ENCODE data around the gene AKAP13. TPM values are rescaled to one million over a fixed set of nuclear protein-coding genes. Genes with fewer than 3 reads are reported as not detected.
"Not testable (repeated sequence)": the region's sequence is repeated elsewhere in the genome, so short reads cannot be mapped to it uniquely, and the experiment has no call there.

The AKAP13 gene
- polyA plus RNA-seq, 1 donor: 71.1 TPM

DNA sequence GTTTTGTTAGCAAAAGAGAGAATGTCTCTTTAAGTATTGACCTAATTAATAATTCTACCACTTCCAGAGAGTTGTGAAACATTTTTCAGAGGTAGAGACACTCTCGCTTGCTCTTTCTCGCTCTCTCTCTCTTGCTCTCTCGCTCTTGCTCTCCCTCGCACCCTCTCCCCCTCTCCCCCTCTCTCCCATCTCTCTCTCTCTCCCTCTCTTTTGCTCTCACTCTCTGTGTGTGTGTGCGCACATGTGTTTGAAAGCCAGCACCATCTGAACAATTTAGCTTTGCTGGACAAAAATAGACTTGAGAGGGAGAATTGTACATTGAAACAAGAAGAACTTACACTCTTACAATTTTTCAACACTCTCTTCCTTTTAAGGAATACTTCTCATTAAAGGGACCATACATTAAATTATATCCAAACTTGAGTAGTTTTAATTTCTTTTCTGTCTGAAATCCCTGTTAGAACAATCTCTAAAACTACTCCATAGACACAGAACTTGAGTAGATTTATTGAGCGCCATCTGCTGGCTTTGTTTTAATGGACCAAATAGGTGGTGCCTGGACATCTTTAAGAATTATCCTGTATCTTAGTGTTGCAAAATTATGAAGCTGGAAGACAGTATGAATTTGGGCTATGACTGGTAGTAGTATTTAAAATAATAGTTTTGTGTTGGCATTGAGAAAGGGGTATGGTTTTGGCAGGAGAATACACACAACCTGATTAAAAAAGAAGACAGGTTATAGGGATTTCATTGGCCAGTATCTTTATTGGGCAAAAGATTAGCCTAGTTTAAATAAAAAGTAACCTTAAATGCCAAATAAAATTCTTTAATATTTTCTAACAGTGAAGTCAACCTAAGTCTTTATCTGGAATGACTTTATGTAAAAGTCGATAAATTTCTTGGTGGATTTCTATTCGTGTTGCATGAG, 124.6 kb downstream of the AKAP13 start:
- peak; percentile 69 for DNase-seq

DNA sequence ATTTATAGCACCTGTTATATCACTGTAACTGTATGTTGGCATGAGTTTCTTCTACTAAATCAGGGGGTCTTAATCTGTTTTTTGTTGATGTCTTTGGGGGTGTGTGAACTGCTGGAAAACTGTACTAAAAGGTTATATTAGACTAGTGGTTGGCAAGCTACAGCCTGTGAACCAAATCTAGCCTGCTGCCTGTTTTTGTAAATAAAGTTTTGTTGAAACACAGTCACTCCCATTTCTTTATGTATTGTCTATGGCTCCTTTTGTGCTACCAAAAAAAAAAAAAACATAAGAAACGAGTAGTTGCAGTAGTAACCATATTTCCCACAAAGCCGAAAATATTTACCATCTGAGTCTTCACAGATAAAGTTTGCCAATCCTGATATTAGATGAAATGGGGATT, 126.7 kb downstream of the AKAP13 start:
- no peak for DNase-seq

DNA sequence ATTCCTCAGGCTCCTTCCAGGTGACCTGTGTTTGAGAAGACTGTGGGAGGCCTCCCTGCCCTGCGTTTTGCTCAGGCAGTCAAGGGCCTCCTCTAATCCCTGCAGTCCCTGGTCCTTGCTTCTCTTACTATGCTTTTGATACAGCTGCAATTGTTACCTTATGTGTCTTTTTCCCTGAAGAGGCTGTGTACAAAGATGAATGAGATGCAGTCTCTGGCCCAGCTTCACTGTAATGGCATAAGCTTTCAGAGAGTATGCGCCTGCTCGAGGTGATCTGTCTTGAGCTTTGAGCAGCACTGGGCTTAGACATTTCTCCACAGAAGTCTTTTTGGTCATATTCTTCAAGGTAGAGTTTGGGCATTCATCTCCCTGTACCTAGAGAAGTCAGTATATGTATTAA, 129.6 kb downstream of the AKAP13 start:
- no peak for DNase-seq

DNA sequence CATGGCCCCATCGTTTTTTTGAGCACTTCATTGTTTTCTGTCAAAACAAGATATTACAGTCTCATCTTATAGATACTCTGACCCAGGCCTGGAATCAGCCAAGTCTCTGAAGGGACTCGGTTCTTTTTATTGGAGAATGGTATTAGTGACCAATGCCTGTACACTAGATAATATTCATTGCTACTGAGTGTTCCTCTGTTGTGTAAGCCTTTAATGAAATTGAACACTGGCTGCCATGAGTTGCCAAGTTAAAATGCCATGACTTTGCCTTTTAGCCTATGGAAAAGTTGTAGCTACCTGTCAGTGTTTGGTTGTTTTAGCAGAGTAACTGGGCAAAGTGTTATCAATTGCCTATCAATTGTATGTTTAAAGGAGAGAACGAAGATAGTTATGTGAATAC, 134.0 kb downstream of the AKAP13 start:
- DNase-seq: no peak

DNA sequence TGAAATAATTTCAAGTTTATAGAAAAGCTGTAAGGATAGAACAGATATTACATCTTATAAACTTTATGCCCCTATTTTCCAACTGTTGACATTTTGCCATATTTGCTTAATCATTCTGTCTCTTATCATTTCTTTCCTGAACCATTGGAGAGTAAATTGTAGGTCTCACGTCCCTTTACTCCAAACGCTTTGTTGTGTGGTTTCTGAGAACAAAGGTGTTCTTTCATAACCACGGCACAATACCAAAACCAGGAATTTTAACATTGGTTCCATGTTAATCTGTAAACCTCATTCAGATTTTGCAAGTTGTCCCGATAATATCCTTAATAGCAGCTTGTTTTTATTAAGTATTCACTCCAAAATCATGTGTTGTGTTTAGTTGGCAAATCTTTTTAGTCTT, 134.8 kb downstream of the AKAP13 start:
- no peak for DNase-seq

DNA sequence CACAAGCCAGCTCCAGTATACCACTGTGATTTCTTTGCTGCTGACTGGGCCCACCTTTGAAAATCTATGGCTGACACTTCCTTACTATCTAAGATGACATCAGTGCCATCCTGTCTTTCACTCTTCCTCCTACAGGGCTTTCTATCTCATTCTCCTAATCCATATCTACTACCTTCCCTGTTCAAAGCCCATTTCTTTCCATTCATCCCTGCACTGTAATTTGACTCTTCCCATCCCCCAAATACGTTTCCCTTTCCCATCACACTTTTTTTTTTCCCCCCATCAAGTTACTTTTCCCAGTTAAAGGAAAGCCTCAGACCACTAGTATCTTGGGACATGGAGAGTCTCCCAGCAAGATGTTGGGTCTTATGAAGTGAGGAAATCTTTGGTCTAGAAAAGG, 136.7 kb downstream of the AKAP13 start:
- DNase-seq: no peak

DNA sequence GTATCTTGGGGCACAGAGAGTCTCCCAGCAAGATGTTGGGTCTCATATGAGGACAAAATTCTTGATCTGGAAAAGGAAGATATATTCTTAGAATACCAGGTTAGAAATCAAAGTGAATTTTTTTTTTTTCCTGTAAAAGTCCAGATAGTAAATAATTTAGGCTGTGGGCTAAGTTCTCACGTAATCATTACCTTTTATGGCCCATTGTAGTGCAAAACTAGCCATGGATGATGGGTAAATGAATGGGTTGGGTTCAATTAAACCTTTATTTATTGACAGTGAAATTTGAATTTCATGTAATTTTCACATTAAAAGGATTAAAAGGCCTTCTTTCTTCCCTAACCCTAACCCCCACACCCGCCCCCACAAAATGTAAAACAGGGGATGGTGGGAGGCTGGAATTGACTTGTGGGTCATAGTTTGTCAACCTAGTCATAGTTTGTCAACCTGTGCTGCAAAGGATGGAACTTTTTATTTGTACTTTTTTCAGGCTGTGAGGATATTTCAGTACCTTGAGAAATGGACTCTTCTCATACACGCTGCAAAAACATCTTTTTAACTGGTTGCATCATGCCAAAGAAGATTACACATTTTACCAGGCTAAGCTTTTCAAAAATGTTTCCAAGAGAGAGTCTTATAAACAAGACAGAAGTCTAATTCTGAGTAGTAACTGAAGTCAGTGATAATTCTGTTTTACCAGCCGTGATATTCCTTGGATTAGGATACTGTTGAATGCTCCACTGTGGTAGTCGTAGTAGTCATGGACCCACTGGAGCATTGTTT, 138.8 kb downstream of the AKAP13 start:
- DNase-seq: no peak

DNA sequence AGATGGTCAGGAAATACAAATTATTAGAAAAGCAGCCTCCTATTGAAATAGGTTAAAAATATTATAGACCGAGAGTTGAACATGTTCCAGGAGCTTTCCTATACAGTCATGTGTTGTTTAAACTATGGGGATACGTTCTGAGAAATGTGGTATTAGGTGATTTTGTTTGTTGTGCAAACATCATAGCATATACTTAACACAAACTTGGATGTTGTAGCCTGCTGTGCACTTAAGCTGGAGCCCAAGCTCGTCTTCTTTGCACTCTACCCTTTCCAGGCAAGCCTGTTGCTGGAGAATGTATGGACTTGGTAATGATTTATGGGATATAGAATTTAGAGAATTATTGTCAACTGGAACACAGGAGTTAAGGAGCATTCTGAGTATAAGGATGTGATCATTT, 140.2 kb downstream of the AKAP13 start:
- no peak for DNase-seq

DNA sequence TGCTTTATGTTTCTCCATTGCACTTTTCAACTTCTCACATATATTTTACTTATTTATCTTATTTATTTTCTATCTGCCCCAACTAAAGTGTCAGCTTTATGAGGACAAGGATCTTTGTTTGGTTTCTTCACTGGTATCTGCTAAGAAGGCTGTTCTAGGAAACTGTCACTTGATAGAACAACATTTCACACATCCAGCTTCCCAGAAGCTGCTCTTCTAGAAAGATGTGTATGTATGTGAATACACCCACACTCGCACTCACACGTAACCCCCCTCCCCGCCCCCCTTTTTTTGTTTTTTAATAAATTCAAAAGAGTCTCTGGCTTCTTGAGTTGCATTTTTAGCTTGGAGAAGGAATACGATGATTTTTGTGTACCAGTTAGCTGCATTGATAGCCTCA, 143.1 kb downstream of the AKAP13 start:
- DNase-seq: no peak

DNA sequence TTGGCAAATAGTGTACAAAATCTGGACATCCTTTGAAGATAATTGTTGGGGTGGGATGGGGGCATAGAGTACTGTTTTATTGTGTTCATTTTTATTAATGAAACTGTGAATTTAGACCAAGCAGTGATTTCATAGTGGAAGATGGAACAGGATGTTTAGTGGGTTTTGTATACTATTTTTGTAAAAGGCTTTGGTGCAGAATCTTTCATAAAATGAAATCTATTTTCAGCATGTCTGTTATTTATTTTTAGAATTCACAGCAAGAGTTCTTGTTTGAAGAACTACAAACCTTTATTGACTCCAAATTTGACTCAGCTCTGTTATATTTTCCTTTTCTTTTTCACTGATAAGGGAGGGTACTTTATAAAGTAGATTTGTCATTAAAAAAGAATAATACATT, 145.4 kb downstream of the AKAP13 start:
- no peak for DNase-seq

DNA sequence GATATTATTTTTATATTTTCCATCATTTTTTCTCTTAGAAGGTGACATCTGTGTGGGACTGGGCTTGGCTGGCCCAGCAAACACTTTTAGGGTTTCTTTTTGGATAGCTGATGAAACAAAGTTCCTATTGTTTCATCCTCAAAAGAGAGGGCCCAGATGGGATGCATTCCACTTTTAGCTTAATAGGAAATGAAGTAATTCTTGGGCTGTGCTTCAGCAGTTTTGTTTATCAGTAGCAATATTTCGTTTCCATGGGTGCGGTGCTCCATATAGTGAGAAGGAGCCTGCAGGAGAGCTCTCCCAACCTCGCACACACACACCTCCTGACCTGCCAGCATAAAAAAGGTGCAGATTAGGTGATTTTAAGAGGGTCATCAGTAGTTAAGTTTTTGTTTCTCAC, 147.5 kb downstream of the AKAP13 start:
- DNase-seq: peak; percentile 86

DNA sequence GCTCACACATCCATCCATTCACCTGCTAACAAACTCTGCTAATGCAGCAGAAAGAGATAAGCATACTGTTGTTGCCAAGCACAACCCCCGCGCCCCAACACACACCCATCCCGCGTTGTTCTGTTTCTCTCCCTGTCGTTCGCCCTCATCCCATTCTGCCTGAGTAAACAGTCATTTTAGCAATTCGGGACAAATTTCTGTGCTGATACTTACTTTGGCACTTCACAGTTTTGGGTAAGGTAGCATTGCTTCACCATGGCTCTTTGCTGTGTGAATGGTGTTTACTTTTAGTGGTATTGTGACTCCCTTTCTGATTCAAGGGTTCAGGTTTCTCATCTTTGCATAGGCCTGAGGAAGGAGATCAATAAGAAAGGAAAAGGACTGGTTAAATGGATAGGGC, 149.7 kb downstream of the AKAP13 start:
- no peak for DNase-seq

DNA sequence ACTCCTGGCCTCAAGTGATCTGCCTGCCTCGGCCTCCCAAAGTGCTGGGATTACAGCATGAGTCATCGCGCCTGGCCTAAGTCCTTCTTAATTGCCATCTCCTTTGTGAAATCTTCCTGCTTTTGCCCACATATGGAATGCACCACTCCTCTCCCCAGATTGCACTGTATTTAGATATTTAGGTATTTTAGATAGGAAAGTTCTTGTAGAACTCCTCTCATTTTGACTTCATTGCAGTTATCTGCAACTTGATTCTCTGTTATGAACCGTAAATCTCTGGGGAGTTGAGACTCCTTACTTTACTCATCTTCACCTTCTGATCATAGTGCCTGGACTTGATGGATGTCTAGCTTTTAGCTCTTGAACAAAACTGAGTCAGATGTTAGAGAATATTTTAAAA, 150.7 kb downstream of the AKAP13 start:
- no peak for DNase-seq

DNA sequence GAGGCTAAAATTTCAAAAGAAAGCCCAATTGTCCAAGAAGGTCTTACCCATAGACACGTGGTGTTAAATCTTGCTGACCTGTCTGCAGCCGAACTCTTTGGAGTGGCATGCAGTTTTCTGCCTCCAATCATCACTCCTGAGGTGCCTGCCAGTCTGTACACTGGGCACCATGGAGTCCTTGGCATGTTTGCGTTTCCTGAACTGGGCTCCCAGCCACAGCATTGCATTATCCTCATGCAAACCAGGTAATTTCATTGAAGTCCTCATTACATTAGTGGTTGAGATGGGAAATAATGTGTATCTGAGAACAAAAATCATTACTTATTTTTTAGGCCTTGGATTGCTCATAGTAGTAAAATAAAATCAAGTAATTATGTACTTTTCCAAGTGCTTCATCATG, 152.3 kb downstream of the AKAP13 start:
- no peak for DNase-seq

DNA sequence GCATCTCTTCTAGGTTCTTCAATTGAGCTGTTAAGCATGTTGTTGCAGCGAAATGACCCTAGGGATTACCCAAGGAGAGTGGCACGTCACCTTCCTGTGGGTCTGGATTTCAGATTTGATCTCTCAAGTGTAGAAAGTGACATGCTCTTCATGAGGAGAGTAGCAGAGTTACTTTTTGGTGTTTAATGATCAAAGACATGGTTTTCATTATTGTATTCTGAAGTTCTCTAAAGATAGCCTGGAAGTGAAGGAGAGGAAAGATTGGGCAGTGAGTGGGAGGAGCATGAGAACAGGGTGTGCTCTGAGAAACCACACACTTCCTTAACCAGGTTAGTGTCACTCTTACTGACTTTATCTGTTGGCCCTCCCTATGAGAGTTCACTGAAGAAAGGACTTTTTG, 153.6 kb downstream of the AKAP13 start:
- DNase-seq: no peak

DNA sequence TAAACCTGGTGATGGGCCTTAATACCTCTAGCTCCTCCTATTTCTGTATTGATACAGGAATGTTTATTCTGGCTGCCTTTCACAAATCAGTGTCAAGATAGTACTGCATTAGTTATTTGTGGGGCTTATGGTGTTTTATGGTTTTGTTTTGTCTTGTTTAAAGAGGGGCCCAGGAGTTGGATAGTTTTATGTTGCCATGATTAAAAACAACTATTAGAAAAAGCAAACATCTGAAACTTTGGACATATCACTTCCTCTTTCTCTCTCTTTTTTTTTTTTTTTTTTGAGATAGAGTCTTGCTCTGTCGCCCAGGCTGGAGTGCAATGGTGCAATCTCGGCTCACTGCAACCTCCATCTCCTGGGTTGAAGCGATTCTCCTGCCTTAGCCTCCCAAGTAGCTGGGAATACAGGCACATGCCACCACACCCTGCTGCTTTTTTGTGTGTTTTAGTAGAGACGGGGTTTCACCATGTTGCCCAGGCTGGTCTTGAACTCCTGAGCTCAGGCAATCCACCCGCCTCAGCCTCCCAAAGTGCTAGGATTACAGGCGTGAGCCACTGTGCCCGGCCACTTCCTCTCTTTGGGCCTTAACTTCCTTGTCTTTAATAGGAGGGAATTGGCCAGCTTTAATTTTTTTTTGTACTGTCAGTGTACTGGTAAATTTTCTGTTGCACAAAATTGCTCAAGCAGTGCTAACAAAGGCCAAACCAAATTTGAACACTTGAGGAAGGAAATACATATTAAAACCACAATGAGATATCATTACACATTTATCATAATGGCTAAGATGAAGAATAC, 155.3 kb downstream of the AKAP13 start:
- DNase-seq: not testable (repeated sequence)

DNA sequence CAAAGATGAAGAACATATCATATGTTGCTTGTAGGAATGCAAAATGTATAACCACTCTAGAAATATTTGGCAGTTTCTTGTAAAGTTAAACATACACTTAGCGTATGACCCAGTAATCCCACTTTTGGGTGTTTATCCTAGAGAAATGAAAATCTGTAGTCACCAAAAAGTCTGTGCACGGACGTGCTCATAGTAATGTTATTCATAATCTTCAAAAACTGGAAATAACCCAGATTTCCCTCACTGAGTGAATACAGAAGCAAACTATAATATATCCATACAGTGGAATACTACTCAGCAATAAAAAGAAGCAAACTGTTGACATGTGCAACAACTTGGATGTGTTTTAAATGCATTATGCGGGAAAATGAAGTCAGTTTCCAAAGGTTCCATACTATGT, 155.9 kb downstream of the AKAP13 start:
- no peak for DNase-seq

DNA sequence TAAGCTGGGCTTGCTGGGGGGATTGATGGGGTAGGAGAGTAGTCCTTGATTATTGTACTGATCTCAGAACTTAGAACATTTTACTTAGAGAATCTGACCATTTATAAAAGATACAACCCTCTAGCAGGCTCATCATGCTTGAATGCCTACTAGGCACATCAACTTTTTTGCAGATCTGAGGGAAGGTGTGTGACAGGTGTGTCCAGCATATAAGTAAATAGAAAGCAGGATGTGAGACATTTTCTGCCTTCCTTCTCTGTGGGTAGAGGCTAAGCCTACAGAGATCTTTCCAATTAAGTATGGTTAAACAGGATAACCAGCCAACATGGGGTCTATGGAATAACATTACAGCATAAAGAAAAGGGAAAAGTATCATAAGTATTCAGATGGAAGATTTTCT, 159.1 kb downstream of the AKAP13 start:
- no peak for DNase-seq

DNA sequence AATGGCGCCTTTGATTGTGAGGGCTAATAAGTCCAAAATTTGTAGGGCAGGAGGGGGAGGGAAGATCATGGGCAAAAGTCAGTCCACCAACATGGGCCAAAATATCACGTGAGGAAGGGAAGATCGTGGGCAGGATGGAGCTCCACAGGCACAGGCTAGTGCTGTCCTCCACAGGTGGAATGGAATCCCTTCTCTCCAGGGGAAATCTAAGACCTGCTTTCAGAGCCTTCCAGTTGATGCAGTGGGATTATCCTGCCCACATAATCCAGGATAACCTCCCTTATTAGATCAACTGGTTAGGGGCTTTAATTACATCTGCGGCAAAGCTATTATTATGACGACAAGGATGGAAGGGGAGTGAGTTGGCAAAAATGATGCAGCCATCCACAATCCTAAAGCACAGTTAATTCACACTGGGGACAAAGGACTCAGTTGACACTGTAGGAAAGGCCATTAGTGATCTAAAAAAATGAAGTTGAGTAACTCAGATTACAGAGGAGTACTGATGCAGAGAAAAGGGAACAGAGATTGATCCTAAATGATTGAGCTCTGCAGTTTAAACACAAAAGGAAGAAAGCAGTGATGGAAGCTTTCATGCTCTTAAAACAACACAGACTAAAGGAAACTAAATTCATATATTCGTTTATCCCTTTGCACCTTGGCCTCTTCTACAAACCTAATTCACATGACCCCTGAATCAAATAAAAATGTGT, 159.8 kb downstream of the AKAP13 start:
- DNase-seq: no peak

DNA sequence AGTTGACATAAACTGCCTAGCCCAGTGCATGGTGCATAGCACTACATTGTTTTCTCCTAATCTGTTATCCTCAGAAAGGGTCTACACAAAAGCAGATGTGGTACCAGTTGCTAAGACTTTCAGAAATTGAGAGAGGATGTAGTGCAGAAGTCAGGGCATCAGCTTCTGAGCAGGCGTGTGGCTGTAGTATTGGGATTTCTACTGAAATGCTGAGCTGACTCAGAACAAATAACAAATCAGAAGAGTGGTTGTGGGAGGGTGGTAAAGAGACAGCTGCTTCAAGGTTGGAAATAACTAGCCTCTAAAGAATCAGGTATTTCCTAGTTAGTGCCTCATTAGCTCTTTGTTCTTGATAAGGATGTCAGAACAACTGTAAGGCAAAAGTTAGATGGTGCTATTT, 161.3 kb downstream of the AKAP13 start:
- no peak for DNase-seq

DNA sequence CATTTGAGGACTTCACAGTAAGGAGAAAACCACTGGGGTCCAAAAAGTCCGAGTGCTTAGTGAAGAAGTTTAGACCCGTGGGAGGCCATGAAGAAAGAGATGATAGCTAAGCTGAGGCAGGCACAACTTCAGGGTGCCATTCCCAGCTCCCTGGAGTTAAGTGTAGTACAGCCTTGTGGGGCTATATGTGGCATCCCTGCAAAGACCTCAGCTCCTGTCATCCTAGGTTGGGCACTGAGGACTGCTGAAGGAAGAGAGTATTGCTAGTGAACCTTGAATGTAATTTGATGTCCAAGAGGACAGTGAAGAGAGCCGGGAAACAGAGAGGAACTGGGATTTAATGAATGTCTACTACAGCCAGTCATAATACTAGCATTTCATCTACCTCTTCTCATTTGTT, 162.1 kb downstream of the AKAP13 start:
- no peak for DNase-seq

DNA sequence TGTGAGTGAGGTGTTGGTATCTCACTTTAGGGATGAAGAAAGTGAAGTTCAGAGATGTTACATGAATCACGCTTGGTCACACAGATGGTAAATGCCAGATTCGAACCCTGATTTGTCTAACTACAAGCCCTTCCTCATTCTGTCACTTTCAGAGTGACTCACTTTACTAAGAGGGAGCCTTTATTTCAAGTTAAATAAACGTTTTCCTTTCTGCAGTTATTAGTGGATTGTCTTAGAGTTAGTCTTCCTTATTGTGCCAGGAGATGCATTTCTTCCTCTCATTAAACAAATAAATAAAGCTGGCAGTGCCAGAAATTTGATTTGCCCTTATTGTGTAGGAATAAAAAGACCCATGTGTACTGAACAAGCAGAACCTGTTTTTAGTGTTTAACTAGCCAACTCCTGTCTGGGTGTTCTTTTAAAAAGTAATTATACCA, 162.5 kb downstream of the AKAP13 start:
- no peak for DNase-seq

Measured in hindlimb muscle (tissue), 1 donor.